Measurements from ENCODE around the gene PTGER2. TPM values are rescaled to one million over a fixed set of nuclear protein-coding genes. Genes with fewer than 3 reads are reported as not detected.

PTGER2 gene
- total RNA-seq, 1 experiment from 2014 or later = 0.12 TPM

- intact Hi-C loops (cut with micrococcal nuclease) = no loop called here
- no peak overlapping the region for H3K27ac Mint-ChIP-seq (ENCODE audit: low read depth, unreplicated experiment)
- peak; percentile 74 for DNase-seq (ENCODE audit: unreplicated experiment)
- H3K9me3 Mint-ChIP-seq (ENCODE audit: unreplicated experiment) = peaks cover 12% of the 10 kb centered on the region
- ChIA-PET POLR2A (interaction anchor here (0.6 to 1.9 kb wide), 12 partner anchors 10 to 89 kb away, joined by 3 to 16 read pairs (median 4); no protein-coding TSS in a partner anchor), CTCF (interaction anchor here (0.7 to 1.1 kb wide), 3 partner anchors 13 to 92 kb away, joined by 3 to 5 read pairs (median 3); no protein-coding TSS in a partner anchor)
- BruUV-seq (replicated peaks) = no TSS peak
- peaks cover under 1% of the 10 kb centered on the region for H3K4me1 Mint-ChIP-seq (ENCODE audit: insufficient read depth, unreplicated experiment)
- H3K4me3 Mint-ChIP-seq (ENCODE audit: unreplicated experiment) = no peak overlapping the region
- H3K36me3 Mint-ChIP-seq (ENCODE audit: insufficient read depth, unreplicated experiment) = no peaks in the 10 kb centered on the region
- no peaks in the 10 kb centered on the region for H3K27me3 Mint-ChIP-seq (ENCODE audit: insufficient read depth, unreplicated experiment)
- no peak for TF ChIP-seq CTCF (IDR thresholded peaks at IDR 0.05; ENCODE audit: unreplicated experiment)
Observed at GRCh38 chr14:52370406-52370935, 56.4 kb downstream of the PTGER2 start.

- Mint-ChIP-seq H3K27me3 (ENCODE audit: insufficient read depth, unreplicated experiment) (no peaks in the 10 kb centered on the region), H3K4me1 (ENCODE audit: insufficient read depth, unreplicated experiment) (peaks cover 14% of the 10 kb centered on the region), H3K27ac (ENCODE audit: low read depth, unreplicated experiment) (no peak overlapping the region), H3K9me3 (ENCODE audit: unreplicated experiment) (peaks cover 17% of the 10 kb centered on the region), H3K4me3 (ENCODE audit: unreplicated experiment) (no peak overlapping the region), H3K36me3 (ENCODE audit: insufficient read depth, unreplicated experiment) (no peaks in the 10 kb centered on the region)
- ChIA-PET POLR2A (no interaction called here), CTCF (interaction anchor here (0.9 kb wide), 1 partner anchor 23 kb away, joined by 3 read pairs; no protein-coding TSS in a partner anchor)
- BruUV-seq (replicated peaks) = no TSS peak
- DNase-seq (ENCODE audit: unreplicated experiment) = no peak
- intact Hi-C loops (cut with micrococcal nuclease) = no loop called here
- no peak for TF ChIP-seq CTCF (IDR thresholded peaks at IDR 0.05; ENCODE audit: unreplicated experiment)
Observed at GRCh38 chr14:52377940-52378339, 63.8 kb downstream of the PTGER2 start.

Other genes starting within 250 kb of the PTGER2 start
- not detected in 2 replicates for gene NID2, start 245.3 kb upstream of the PTGER2 start, total RNA-seq (2022)
- gene PTGDR, start 46.6 kb upstream of the PTGER2 start, total RNA-seq (2022) = not detected in 2 replicates
- gene TXNDC16, start 238.2 kb downstream of the PTGER2 start, total RNA-seq (2022) = 2.2 and 3.8 TPM in 2 replicates
- 0.10 TPM in 1 of 2 replicates, not detected in the other for gene GPR137C, start 238.5 kb downstream of the PTGER2 start, total RNA-seq (2022)